ENCODE results near the gene MUCL3.

DNA sequence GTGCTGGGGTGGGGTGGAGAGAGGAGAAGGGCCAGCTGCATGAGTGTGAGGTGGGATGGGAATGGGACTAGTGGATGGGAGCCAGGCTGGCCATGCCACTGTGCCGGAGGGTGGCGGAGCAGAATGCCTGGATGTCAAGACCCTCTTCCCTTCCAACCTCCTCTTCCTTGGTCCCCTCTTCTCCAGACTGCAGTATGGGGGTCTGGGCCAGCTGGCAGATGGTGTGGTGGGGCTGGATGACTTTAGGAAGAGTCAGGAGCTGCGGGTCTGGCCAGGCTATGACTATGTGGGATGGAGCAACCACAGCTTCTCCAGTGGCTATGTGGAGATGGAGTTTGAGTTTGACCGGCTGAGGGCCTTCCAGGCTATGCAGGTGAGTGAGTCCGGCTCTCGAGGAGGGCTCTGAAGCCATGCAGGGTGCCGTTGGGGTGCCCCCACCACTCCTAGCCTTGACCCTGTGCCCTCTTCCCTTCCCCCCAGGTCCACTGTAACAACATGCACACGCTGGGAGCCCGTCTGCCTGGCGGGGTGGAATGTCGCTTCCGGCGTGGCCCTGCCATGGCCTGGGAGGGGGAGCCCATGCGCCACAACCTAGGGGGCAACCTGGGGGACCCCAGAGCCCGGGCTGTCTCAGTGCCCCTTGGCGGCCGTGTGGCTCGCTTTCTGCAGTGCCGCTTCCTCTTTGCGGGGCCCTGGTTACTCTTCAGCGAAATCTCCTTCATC lies 48.8 kb upstream of the MUCL3 start:
- TF ChIP-seq CTCF (IDR thresholded peaks at IDR 0.05; ENCODE audit: insufficient read depth, low read length) (no peak), POLR2AphosphoS5 (IDR thresholded peaks at IDR 0.05; ENCODE audit: low read depth) (no peak), SPI1 (IDR thresholded peaks at IDR 0.05; ENCODE audit: borderline replicate concordance, low read depth) (peak; percentile 50; the same call in 1 of the 2 replicates), GABPA (IDR thresholded peaks at IDR 0.05; ENCODE audit: low read depth) (no peak)

Measured in HL-60 (cell line).